Activated gamma-delta T cell treated with anti-CD3 and anti-CD28 coated beads, Interleukin-2, amount 50 U/mL, for 16 hours (primary cell): ENCODE measurements around the gene RSPH6A.

Experiments used
- DNase-seq: peaks from one replicate; pipeline ENCODE4 v3.0.0-alpha.2; 2020; ENCODE audit warnings: low read depth

Gene RSPH6A

GRCh38 chr19:45825263-45825605 is 10.1 kb upstream of the RSPH6A start:
- DNase-seq = no peak

- DNase-seq = no peak
These were observed 9.6 kb upstream of the RSPH6A start for GRCh38 chr19:45824531-45825262.

- DNase-seq = no peak
These were observed 8.9 kb upstream of the RSPH6A start for GRCh38 chr19:45824041-45824471.

- DNase-seq = no peak
These were observed 8.1 kb upstream of the RSPH6A start for GRCh38 chr19:45823182-45823581.

GRCh38 chr19:45822716-45823115 is 7.6 kb upstream of the RSPH6A start:
- no peak for DNase-seq

GRCh38 chr19:45821570-45821969 is 6.5 kb upstream of the RSPH6A start:
- DNase-seq = no peak

GRCh38 chr19:45821103-45821521 is 6.0 kb upstream of the RSPH6A start:
- no peak for DNase-seq

GRCh38 chr19:45820413-45821102 is 5.5 kb upstream of the RSPH6A start:
- DNase-seq = no peak

GRCh38 chr19:45819769-45820168 is 4.7 kb upstream of the RSPH6A start:
- DNase-seq = no peak

- no peak for DNase-seq
These were observed 2.7 kb upstream of the RSPH6A start for GRCh38 chr19:45817725-45818301.

GRCh38 chr19:45817010-45817724 is 2.1 kb upstream of the RSPH6A start:
- peak; percentile 97 for DNase-seq

- DNase-seq = no peak
These were observed 1.3 kb upstream of the RSPH6A start for GRCh38 chr19:45816236-45817009.

- DNase-seq = no peak
These were observed 541 bp upstream of the RSPH6A start for GRCh38 chr19:45815481-45816216.

GRCh38 chr19:45814166-45814780 is 835 bp downstream of the RSPH6A start:
- DNase-seq = no peak

- no peak for DNase-seq
These were observed 2.8 kb downstream of the RSPH6A start for GRCh38 chr19:45812297-45812696.

GRCh38 chr19:45809643-45810159 is 5.4 kb downstream of the RSPH6A start:
- DNase-seq = no peak

- no peak for DNase-seq
These were observed 9.4 kb downstream of the RSPH6A start for GRCh38 chr19:45805719-45806118.

GRCh38 chr19:45804959-45805230 is 10.2 kb downstream of the RSPH6A start:
- DNase-seq = no peak

- DNase-seq = no peak
These were observed 10.8 kb downstream of the RSPH6A start for GRCh38 chr19:45804140-45804958.

- no peak for DNase-seq
These were observed 13.4 kb downstream of the RSPH6A start for GRCh38 chr19:45801603-45802175.
